Cardiac fibroblast (primary cell): Measurements from ENCODE around the gene CCDC112.

Source experiments
- DNase-seq, 2 donors: peaks; one replicate each; pipeline versions ENCODE4 v3.0.0 to v3.0.0-alpha.2; 2010; ENCODE audit warnings: low read depth in 2 of 2
- H3K4me3 ChIP-seq, 2 donors: replicated peaks in 1 of 2; 1 replicate in 1 of 2; 2 replicates in 1 of 2; pipeline ENCODE4 v1.5.1; 2011; ENCODE audit warnings: low read depth in 2 of 2, low read length in 2 of 2, mild to moderate bottlenecking in 2 of 2, moderate library complexity in 1 of 2
- TF ChIP-seq, protein P1 (sequence below): IDR thresholded peaks from one replicate; pipeline ENCODE4 v1.5.1; 2011; ENCODE audit warnings: low read depth, mild to moderate bottlenecking, low read length, inconsistent platforms

CCDC112 gene

DNA sequence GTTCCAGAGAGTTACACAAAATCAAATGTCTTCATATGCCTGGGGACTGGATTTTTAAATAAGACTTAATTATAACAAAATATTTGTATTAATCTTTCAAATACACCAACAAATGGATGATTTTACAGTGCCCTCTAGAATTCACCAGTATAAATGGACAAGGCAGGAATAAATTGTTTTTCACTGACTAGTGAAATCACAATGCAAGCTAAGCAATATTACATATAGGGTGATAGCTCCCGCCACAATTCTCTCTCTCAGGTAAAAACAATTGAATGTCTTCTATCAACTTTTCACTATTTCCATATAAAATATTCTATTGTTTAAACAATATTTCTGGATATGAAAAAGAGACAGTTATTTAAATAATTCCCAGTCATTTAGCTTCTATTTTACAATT lies 8.0 kb upstream of the CCDC112 start:
- no peak overlapping the region for H3K4me3 ChIP-seq
- TF ChIP-seq, protein P1, sequence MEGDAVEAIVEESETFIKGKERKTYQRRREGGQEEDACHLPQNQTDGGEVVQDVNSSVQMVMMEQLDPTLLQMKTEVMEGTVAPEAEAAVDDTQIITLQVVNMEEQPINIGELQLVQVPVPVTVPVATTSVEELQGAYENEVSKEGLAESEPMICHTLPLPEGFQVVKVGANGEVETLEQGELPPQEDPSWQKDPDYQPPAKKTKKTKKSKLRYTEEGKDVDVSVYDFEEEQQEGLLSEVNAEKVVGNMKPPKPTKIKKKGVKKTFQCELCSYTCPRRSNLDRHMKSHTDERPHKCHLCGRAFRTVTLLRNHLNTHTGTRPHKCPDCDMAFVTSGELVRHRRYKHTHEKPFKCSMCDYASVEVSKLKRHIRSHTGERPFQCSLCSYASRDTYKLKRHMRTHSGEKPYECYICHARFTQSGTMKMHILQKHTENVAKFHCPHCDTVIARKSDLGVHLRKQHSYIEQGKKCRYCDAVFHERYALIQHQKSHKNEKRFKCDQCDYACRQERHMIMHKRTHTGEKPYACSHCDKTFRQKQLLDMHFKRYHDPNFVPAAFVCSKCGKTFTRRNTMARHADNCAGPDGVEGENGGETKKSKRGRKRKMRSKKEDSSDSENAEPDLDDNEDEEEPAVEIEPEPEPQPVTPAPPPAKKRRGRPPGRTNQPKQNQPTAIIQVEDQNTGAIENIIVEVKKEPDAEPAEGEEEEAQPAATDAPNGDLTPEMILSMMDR: no peak
- no peak for DNase-seq

DNA sequence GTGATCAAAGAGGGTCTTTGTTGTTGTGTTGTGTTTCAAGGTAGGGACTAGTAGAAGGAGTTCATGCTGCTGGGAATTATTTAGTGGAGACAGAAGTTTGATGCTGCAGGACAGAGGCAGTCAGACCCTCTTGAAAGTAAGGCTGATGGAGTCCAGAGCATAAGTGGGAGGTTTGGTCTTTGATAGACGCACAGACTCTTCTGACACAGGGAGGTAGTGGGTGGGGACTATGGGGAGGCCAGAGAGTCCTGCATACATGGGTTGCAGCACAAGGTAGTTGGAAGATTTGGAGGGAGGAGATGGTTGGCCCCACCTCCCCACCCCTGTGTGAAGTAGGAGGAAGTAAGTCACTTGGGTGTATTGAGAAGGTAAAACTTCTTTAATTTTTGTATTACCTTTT lies 2.4 kb upstream of the CCDC112 start:
- TF ChIP-seq, protein P1: no peak
- DNase-seq: no peak
- H3K4me3 ChIP-seq: no peak overlapping the region

DNA sequence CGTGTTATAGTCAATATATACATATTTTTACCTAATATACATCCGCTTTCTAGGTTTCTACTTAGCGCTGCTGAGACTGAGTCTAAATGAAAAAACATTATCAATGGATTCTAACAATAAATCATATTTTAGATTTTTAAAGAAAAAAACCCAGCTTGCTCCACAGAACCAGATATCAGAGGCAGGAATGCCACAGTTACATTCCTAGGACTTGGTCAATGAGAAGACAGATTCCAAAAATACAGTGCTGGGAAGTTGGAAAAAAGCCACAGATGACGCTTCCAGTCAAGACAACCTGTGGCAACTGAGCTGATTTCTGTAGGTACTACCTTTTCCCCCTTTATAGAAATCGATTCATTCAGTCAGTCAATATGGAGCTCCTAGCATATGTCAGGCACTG lies 577 bp upstream of the CCDC112 start:
- peak overlapping the region in 1 of 2 donors; percentile 32 for H3K4me3 ChIP-seq
- DNase-seq: peak; percentile 33 to 34
- TF ChIP-seq, protein P1: no peak

DNA sequence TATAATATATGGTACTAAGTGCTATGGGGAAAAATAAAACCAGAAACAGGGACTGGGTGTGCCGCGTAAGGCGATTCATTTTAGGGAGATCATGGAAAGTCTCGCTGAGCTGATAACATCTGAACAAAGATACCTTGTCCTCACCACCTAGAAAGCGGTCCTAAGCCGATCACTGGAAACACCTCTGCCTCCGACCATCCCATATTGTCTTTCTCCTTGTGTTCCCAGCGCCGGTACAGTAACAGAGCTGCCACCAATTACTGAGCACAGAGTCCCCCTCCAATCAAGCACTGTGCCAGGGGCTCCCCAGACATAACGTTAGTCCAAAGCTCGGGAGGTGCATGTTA lies 704 bp downstream of the CCDC112 start:
- TF ChIP-seq, protein P1: no peak
- no peak for DNase-seq
- H3K4me3 ChIP-seq: peak overlapping the region; percentile 63 to 76

DNA sequence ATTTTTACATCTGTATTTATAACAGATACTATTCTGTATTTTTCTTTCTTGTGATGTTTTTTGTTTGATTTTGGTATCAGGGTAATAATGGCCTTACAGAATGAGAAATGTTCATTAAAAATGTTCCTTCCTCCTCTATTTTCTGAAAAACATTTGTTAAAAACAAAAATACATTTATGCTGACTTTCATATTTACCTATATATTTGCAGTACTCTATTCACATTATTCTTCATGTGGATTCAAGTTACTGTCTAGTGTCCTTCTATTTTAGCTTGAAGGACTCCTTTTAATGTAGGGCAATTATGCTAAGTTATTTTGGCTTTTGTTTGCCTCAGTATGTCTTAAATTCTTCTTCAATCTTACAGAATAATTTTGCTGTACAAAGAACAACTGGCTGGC lies 5.1 kb downstream of the CCDC112 start:
- TF ChIP-seq, protein P1: no peak
- DNase-seq: no peak
- no peak overlapping the region for H3K4me3 ChIP-seq

DNA sequence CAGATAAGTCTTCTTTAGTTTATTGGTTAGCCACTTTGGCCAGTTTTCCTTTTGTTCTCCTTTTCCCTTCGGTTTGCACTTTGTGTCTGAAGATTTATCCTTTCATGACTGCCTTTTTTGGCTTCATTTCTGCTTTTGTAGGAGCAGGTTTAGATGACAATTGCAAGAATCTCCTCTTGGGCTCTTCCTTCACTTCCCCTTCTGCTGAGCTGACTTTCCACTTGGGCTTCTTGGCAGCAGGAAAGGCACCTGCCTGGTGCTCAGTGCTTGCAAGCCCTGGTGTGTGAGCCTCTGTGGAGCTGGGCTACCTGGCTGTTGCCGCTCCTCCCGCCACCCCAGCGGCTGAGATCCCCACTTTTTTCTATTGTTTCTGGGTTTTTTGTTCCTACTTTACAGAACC lies 7.3 kb downstream of the CCDC112 start:
- no peak overlapping the region for H3K4me3 ChIP-seq
- TF ChIP-seq, protein P1: no peak
- no peak for DNase-seq

DNA sequence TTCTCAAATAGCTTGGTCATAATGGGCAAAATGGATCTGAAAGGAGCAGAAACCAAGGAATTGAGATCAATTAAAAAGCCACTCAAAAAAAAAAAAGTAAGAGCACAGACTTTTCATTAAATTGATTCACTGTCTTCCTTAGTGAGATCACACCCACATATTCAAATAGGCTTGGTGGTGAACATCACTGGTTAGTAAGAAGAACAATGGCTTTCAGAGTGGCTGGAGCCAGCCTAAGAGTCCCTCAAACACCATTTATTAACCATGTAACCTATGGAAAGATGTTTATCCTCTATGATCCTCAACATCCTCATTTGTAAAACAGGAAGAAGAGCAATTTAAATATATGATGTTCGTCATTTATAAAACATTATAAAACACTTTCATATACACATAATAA lies 12.4 kb downstream of the CCDC112 start:
- H3K4me3 ChIP-seq: no peak overlapping the region
- TF ChIP-seq, protein P1: no peak
- DNase-seq: no peak
